SK-N-SH (cell line): ENCODE data around the gene ERGIC2. TPM values are rescaled to one million over a fixed set of nuclear protein-coding genes. Genes with fewer than 3 reads are reported as not detected.

Experiments
- CTCF ChIA-PET: fragments of 300-600, 350-600 bp; formaldehyde crosslinking; extraction: SDS; loops from one replicate; lab custom pipeline; 2021; lab: Yijun Ruan, JAX
- POLR2A ChIA-PET: fragments of 350-600 bp; sonication (Branson Sonifier 250); formaldehyde crosslinking; extraction: SDS; loops from one replicate; lab custom pipeline; 2020; ENCODE audit warnings: antibody characterized with exemption, inconsistent platforms; lab: Yijun Ruan, JAX
- DNase-seq: peaks from one replicate; pipeline ENCODE4 v3.0.0; 2012
- H2AFZ ChIP-seq: fragments of 200-600 bp; sonication (generic); 2 replicates; pipeline ENCODE4 v1.8.1; 2016; ENCODE audit warnings: antibody characterized with exemption, mild to moderate bottlenecking, low read depth
- H3F3A ChIP-seq: fragments of 200-600 bp; sonication (generic); replicated peaks from 2 replicates; pipeline ENCODE3; 2016; ENCODE audit warnings: antibody characterized with exemption, mild to moderate bottlenecking; ENCODE audit not compliant: insufficient read depth
- H3K27ac ChIP-seq, 2 experiments: fragments of 200-500 bp in 1 of 2; fragments of 200-600 bp in 1 of 2; sonication (Bioruptor generic) in 1 of 2; sonication (generic), shearing (Covaris generic) in 1 of 2; 2 replicates each; pipeline versions ENCODE4 v1.5.1 to v1.6.1; 2014 to 2016; ENCODE audit warnings: low read depth in 2 of 2, inconsistent platforms in 1 of 2, low read length in 1 of 2, mild to moderate bottlenecking in 1 of 2, mixed read lengths in 1 of 2
- H3K27me3 ChIP-seq: fragments of 200-600 bp; sonication (generic), shearing (Covaris generic); 2 replicates; pipeline ENCODE4 v1.6.1; 2016; ENCODE audit warnings: mixed run types; ENCODE audit not compliant: insufficient read depth
- H3K36me3 ChIP-seq, 2 experiments: fragments of 200-500 bp in 1 of 2; fragments of 200-600 bp in 1 of 2; sonication (Bioruptor generic) in 1 of 2; sonication (generic) in 1 of 2; replicated peaks in 1 of 2; 2 replicates each; pipeline versions ENCODE3 to v1.5.1; 2014 to 2016; ENCODE audit warnings: low read length in 1 of 2, mild to moderate bottlenecking in 1 of 2; ENCODE audit not compliant: insufficient read depth in 2 of 2, control insufficient read depth in 1 of 2
- H3K4me1 ChIP-seq, 2 experiments: fragments of 200-500 bp in 1 of 2; fragments of 200-600 bp in 1 of 2; sonication (Bioruptor generic) in 1 of 2; sonication (generic), shearing (Covaris generic) in 1 of 2; 2 replicates each; pipeline versions ENCODE4 v1.5.1 to v1.6.1; 2014 to 2016; ENCODE audit warnings: low read depth in 1 of 2, low read length in 1 of 2, mixed run types in 1 of 2; ENCODE audit not compliant: insufficient read depth in 2 of 2, control insufficient read depth in 1 of 2
- H3K4me2 ChIP-seq: fragments of 200-600 bp; sonication (generic), shearing (Covaris generic); 2 replicates; pipeline ENCODE4 v1.6.1; 2017; ENCODE audit warnings: mixed run types
- H3K4me3 ChIP-seq, 2 experiments: fragments of 200-500 bp in 1 of 2; fragments of 200-600 bp in 1 of 2; sonication (Bioruptor generic) in 1 of 2; sonication (generic), shearing (Covaris generic) in 1 of 2; 2 replicates each; pipeline versions ENCODE4 v1.5.1 to v1.8.1; 2014 to 2016; ENCODE audit warnings: low read depth in 2 of 2, inconsistent platforms in 1 of 2, low read length in 1 of 2, mild to moderate bottlenecking in 1 of 2, mixed read lengths in 1 of 2, moderate library complexity in 1 of 2
- H3K79me2 ChIP-seq: fragments of 200-600 bp; sonication (generic); 2 replicates; pipeline ENCODE4 v1.8.1; 2017; ENCODE audit warnings: mild to moderate bottlenecking; ENCODE audit not compliant: insufficient read depth
- H3K9ac ChIP-seq: fragments of 200-600 bp; sonication (generic); 2 replicates; pipeline ENCODE4 v1.6.1; 2017; ENCODE audit warnings: mixed run types
- H3K9me2 ChIP-seq: fragments of 200-600 bp; sonication (generic); 2 replicates; pipeline ENCODE4 v1.6.1; 2017; ENCODE audit warnings: mixed run types
- H3K9me3 ChIP-seq: fragments of 200-600 bp; sonication (generic); 2 replicates; pipeline ENCODE4 v1.6.1; 2017; ENCODE audit warnings: mixed run types, mild to moderate bottlenecking, moderate library complexity
- H4K20me1 ChIP-seq: fragments of 200-600 bp; sonication (generic); 2 replicates; pipeline ENCODE4 v1.6.1; 2017; ENCODE audit warnings: mild to moderate bottlenecking, mixed run types; ENCODE audit not compliant: insufficient read depth
- CHD2 ChIP-seq: fragments of 150-350 bp; IDR thresholded peaks from 2 replicates; pipeline ENCODE4 v1.6.1; 2018; ENCODE audit warnings: low read length; ENCODE audit not compliant: partially characterized antibody
- FOXJ3 ChIP-seq: sonication (generic); formaldehyde crosslinking; IDR thresholded peaks from 2 replicates; pipeline ENCODE4 v1.5.1; 2020; ENCODE audit warnings: mild to moderate bottlenecking, missing genetic modification reagents
- FOXM1 ChIP-seq: IDR thresholded peaks from 2 replicates; pipeline ENCODE4 v1.4.0; 2012; ENCODE audit warnings: low read depth, mild to moderate bottlenecking
- JUND ChIP-seq: IDR thresholded peaks from 2 replicates; pipeline ENCODE4 v1.4.0; 2012
- MXI1 ChIP-seq: IDR thresholded peaks from 2 replicates; pipeline ENCODE4 v1.6.1; 2012; ENCODE audit warnings: mild to moderate bottlenecking, low read depth, low read length, improper control_type of control experiment
- NRF1 ChIP-seq: IDR thresholded peaks from 2 replicates; pipeline ENCODE4 v1.6.1; 2012; ENCODE audit warnings: low read depth, mild to moderate bottlenecking, low read length
- POLR2AphosphoS5 ChIP-seq: IDR thresholded peaks from 2 replicates; pipeline ENCODE4 v1.6.1; 2012; ENCODE audit warnings: low read depth, low read length
- RAD21 ChIP-seq: IDR thresholded peaks from 2 replicates; pipeline ENCODE4 v1.6.1; 2012; ENCODE audit warnings: mild to moderate bottlenecking, low read length
- RCOR1 ChIP-seq: fragments of 150-350 bp; IDR thresholded peaks from 2 replicates; pipeline ENCODE4 v1.6.1; 2017; ENCODE audit warnings: antibody characterized with exemption, low read length
- RXRA ChIP-seq: IDR thresholded peaks from 2 replicates; pipeline ENCODE4 v1.4.0; 2012; ENCODE audit warnings: low read depth, mild to moderate bottlenecking, borderline replicate concordance
- TAF1 ChIP-seq: IDR thresholded peaks from 2 replicates; pipeline ENCODE4 v1.6.1; 2012; ENCODE audit warnings: low read depth, mild to moderate bottlenecking, low read length, moderate library complexity, borderline replicate concordance
- TCF12 ChIP-seq: IDR thresholded peaks from 2 replicates; pipeline ENCODE4 v1.4.0; 2012
- TEAD4 ChIP-seq: IDR thresholded peaks from 2 replicates; pipeline ENCODE4 v1.4.0; 2012; ENCODE audit warnings: mild to moderate bottlenecking, borderline replicate concordance; ENCODE audit not compliant: insufficient read depth
- polyA plus RNA-seq, 3 experiments: library from polyadenylated mRNA; depleted of rRNA; stranded (reverse); fragments of >200 nt; gene quantifications; 2 replicates each; pipeline ENCODE4 v1.2.3, GENCODE V29; 2012
- TF ChIP-seq, protein P1 (sequence below): IDR thresholded peaks from 2 replicates; pipeline ENCODE4; 2012
- TF ChIP-seq, protein P2 (sequence below): fragments of 150-350 bp; IDR thresholded peaks from 2 replicates; pipeline ENCODE4 v1.6.1; 2017; ENCODE audit warnings: antibody characterized with exemption, low read length, low read depth, borderline replicate concordance
- TF ChIP-seq, protein P3 (sequence below): IDR thresholded peaks from 2 replicates; pipeline ENCODE4 v1.6.1; 2012; ENCODE audit warnings: mild to moderate bottlenecking, low read depth, low read length, moderate library complexity
- TF ChIP-seq, protein P4 (sequence below): IDR thresholded peaks from 2 replicates; pipeline ENCODE4 v1.4.0; 2012; ENCODE audit warnings: low read depth, borderline replicate concordance

Gene ERGIC2
- polyA plus RNA-seq, 1 of the 3 experiments (the other 2 are of a cell fraction): 22.1 TPM

DNA sequence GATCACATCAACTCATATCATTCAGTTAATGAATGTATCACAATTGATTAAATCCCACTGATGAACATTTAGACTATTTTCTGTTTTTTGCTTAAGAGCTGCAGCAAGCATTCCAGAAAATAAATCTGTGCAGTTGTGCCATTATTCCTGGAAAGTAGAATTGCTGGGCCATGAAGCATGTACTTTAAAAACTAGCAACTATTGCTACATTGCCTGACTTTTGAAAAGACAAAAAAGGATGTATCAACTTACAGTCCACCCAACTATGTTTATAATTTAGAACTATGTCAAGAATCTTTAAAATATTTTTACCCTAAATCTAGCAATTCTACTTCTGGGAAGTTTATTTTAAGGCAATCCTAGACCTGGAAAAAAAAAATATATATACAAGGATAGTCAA lies 33.4 kb upstream of the ERGIC2 start:
- Histone ChIP-seq H3K4me3 (no peak overlapping the region), H3K27me3 (no peaks in the 10 kb centered on the region)
- DNase-seq: no peak

More for the DNA sequence above, 33.4 kb upstream of the ERGIC2 start:
- no peak for TF ChIP-seq FOXM1
- no peak for TF ChIP-seq RXRA
- TF ChIP-seq TEAD4: no peak
- TF ChIP-seq TCF12: no peak
- TF ChIP-seq, protein P1, sequence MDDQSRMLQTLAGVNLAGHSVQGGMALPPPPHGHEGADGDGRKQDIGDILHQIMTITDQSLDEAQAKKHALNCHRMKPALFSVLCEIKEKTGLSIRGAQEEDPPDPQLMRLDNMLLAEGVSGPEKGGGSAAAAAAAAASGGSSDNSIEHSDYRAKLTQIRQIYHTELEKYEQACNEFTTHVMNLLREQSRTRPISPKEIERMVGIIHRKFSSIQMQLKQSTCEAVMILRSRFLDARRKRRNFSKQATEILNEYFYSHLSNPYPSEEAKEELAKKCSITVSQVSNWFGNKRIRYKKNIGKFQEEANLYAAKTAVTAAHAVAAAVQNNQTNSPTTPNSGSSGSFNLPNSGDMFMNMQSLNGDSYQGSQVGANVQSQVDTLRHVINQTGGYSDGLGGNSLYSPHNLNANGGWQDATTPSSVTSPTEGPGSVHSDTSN: no peak
- no peak for TF ChIP-seq NRF1
- TF ChIP-seq, protein P2, sequence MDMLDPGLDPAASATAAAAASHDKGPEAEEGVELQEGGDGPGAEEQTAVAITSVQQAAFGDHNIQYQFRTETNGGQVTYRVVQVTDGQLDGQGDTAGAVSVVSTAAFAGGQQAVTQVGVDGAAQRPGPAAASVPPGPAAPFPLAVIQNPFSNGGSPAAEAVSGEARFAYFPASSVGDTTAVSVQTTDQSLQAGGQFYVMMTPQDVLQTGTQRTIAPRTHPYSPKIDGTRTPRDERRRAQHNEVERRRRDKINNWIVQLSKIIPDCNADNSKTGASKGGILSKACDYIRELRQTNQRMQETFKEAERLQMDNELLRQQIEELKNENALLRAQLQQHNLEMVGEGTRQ: no peak
- no peak for TF ChIP-seq TAF1
- TF ChIP-seq JUND: no peak
- TF ChIP-seq, protein P3, sequence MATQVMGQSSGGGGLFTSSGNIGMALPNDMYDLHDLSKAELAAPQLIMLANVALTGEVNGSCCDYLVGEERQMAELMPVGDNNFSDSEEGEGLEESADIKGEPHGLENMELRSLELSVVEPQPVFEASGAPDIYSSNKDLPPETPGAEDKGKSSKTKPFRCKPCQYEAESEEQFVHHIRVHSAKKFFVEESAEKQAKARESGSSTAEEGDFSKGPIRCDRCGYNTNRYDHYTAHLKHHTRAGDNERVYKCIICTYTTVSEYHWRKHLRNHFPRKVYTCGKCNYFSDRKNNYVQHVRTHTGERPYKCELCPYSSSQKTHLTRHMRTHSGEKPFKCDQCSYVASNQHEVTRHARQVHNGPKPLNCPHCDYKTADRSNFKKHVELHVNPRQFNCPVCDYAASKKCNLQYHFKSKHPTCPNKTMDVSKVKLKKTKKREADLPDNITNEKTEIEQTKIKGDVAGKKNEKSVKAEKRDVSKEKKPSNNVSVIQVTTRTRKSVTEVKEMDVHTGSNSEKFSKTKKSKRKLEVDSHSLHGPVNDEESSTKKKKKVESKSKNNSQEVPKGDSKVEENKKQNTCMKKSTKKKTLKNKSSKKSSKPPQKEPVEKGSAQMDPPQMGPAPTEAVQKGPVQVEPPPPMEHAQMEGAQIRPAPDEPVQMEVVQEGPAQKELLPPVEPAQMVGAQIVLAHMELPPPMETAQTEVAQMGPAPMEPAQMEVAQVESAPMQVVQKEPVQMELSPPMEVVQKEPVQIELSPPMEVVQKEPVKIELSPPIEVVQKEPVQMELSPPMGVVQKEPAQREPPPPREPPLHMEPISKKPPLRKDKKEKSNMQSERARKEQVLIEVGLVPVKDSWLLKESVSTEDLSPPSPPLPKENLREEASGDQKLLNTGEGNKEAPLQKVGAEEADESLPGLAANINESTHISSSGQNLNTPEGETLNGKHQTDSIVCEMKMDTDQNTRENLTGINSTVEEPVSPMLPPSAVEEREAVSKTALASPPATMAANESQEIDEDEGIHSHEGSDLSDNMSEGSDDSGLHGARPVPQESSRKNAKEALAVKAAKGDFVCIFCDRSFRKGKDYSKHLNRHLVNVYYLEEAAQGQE: no peak
- TF ChIP-seq CHD2: no peak
- TF ChIP-seq RCOR1: no peak
- no peak for TF ChIP-seq MXI1
- no peak for TF ChIP-seq RAD21
- TF ChIP-seq FOXJ3 (CRISPR knock-in tag): no peak
- TF ChIP-seq, protein P4, sequence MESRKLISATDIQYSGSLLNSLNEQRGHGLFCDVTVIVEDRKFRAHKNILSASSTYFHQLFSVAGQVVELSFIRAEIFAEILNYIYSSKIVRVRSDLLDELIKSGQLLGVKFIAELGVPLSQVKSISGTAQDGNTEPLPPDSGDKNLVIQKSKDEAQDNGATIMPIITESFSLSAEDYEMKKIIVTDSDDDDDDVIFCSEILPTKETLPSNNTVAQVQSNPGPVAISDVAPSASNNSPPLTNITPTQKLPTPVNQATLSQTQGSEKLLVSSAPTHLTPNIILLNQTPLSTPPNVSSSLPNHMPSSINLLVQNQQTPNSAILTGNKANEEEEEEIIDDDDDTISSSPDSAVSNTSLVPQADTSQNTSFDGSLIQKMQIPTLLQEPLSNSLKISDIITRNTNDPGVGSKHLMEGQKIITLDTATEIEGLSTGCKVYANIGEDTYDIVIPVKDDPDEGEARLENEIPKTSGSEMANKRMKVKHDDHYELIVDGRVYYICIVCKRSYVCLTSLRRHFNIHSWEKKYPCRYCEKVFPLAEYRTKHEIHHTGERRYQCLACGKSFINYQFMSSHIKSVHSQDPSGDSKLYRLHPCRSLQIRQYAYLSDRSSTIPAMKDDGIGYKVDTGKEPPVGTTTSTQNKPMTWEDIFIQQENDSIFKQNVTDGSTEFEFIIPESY: no peak
- TF ChIP-seq POLR2AphosphoS5: no peak
- H4K20me1 ChIP-seq: no peaks in the 10 kb centered on the region
- H3K9ac ChIP-seq: no peak overlapping the region
- no peaks in the 10 kb centered on the region for H3K79me2 ChIP-seq
- no peaks in the 10 kb centered on the region for H3K9me2 ChIP-seq
- H2AFZ ChIP-seq: no peak overlapping the region
- no peak overlapping the region for H3K27ac ChIP-seq
- no peaks in the 10 kb centered on the region for H3K9me3 ChIP-seq
- ChIA-PET CTCF (no interaction called here), POLR2A (no interaction called here)
- H3K36me3 ChIP-seq: no peaks in the 10 kb centered on the region
- no peaks in the 10 kb centered on the region for H3K4me1 ChIP-seq
- H3K4me2 ChIP-seq: no peak overlapping the region
- no peaks in the 10 kb centered on the region for H3F3A ChIP-seq
